ENCODE measurements around the gene GABARAP.

The GABARAP gene

GRCh38 chr17:7241090-7241733 lies 1.0 kb downstream of the GABARAP start:
- DNase-seq = no peak

GRCh38 chr17:7240375-7240774 lies 1.9 kb downstream of the GABARAP start:
- peak in 1 of 58 donors; percentile 43 for DNase-seq

GRCh38 chr17:7239091-7240027 lies 2.9 kb downstream of the GABARAP start, which contains the start of gene PHF23:
PHF23 (minus strand) TSS chr17:7239457; CDS start chr17:7239279, 178 bp downstream.
- DNase-seq = peak; percentile 91 to 100 (median 99)

GRCh38 chr17:7238420-7239090 lies 3.7 kb downstream of the GABARAP start:
- peak in 1 of 58 donors; percentile 35 for DNase-seq

DNA sequence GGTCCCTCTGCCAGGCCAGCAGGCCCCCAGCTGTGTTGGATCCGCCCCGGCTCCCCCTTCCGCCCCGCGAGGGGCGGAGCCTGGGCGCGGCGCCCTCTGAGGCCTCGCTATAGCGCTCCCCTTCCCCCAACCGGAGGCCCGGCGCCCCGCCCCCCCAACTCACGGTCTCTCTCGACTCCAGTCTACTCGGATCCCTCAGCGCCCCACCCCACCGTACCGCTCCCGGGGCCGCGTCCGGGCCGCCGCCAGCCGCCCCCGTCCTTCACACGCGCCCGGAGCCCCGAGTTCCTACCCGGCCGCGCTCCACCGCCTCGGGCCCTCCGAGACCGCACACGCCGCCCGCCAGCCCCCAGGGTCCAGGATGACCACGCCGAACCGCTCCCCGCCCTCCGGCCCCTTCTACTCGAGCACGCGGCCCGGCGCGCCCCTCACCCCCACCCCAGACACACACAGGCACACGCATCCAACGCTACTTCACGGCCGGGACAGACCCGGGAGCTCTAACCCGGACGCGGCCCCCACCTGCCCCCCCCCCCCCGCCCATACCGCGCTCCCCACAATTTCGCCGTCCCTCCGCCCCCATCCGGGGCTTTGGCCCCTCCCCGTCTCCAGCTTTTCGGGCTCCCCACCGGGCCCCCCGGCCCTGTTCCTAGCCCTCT lies 4.4 kb downstream of the GABARAP start:
- peak in 44 of 58 donors; percentile 29 to 81 (median 51) for DNase-seq

- DNase-seq = no peak
These were observed 4.9 kb downstream of the GABARAP start for GRCh38 chr17:7237266-7237760.

GRCh38 chr17:7236808-7237207 lies 5.4 kb downstream of the GABARAP start:
- no peak for DNase-seq

DNA sequence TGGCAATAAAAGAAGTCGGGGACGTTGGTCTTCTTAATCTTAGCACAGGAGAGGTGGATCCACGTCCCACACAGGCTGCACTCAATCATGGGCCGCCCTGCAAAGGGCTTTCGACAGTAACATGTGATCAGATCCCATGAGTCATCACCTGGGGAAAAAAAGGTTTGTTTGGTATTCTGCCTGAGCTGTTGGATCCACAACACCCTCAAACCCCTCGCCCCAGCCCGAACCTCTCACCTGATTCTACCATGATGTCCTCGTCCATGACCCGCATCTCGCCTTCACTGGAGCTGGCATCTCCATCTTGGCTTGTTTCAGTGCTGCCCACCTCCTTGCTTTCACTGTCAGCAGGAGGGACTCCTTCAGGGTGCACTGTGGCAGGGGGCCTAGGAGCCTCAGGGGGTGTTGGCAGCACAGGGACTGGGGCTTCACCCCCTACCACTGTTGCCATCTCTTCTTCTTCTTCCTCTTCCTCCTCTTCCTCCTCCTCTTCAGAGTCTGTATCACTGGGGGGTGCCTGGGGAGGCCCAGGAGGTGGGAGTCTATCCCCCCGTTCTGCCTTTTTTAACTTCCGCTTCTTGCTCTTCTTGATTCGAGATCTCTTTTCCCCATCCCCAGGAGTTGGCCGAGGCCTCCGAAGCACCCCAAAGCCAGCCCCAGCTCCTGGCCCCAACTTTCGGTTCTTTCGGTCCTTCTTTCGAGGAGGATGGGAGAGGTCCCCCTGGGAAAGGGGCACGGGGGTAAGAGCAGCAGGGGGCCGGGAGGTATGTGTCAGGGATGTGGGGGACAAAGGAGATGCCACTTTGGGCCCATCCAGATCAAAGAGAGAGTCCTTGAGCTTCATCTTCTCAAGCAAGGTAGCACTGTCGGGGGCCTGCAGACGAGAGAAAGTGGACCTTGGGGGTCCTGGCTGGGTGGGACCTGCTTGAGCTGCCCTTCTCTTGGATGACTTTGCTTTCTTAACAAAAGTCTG lies 6.3 kb downstream of the GABARAP start:
- DNase-seq = no peak

DNA sequence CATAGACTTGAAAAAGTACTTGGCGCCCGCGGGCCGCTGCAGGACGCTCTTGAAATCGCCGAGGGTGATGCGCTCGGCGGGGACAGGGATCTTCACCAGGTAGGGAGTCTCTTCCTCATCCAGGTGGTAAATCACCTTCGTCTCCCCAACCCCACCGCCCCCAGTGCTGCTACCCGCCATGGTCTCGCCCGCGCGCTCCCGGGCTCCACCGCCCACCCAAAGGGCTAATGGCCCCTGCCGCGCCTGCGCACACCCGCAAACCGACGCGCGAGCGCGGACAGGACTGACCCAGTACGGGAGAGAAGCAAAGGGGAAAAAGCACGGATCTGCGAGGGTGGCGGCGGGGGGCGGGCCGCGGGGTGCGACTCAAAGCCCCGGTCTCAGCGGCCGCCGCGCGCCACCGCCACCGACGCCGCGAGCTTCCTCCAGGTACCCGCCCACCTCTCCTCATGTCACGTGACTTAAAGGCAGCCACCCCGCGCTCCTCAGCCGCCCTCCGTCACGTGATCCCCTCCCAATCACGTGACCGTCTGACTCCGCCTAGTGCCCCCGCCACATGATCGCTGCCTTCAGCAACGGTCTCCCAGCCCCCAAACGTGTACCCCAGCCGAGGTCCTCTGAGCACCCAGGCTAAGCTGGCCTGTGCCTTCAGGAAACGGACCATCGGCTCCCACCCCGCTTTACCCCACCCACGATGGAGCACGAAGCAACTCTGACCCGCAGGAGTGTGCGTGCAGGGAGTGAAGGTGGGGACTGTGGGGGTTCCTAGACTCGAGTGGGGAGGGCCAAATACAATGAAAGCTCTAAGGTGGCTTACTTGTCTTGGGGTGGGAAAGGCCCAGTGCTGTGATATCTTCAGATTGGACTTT lies 7.9 kb downstream of the GABARAP start, which contains the start of gene DVL2:
Gene DVL2, minus strand, starts transcription at position 435 of the 869 bp plus-strand sequence. Its CDS starts 255 bp downstream, at position 180.
- peak; percentile 58 to 97 (median 94) for DNase-seq

DNA sequence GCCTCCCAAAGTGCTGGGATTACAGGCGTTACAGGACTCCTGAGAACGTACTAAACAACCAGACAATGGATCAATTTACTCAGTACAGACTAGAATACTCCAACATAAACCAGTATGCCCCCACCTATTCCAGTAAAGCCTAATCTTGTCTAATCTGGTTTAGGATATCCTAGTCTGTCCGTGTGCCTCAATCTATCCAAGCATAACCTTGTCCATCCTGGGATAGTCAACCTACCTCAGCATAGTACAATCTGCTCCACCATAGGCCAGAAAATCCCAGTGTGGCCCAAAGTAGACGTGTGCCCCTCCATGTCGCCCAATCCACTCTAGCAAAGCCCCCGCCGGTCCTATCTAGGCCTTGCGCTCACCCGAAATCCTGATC lies 8.6 kb downstream of the GABARAP start:
- DNase-seq = no peak

GRCh38 chr17:7232114-7232513 lies 10.1 kb downstream of the GABARAP start:
- no peak for DNase-seq

- no peak for DNase-seq
These were observed 12.7 kb downstream of the GABARAP start for GRCh38 chr17:7229504-7229903.

DNA sequence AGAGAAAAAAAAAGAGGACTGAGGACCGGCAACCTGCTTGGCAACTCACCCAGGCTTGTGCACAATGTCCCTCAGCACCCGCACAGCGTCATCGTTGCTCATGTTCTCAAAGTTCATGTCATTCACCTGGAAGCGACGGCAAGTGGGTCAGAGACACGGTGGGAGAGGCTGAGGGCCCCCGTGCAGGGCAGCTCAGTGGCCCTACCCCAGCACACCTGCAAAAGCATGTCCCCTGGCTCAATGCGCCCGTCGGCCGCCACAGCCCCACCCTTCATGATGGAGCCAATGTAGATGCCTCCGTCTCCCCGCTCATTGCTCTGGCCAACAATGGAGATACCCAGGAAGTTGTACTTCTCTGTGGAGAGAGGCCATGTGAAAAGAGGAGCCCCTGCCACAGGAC lies 13.3 kb downstream of the GABARAP start:
- no peak for DNase-seq

DNA sequence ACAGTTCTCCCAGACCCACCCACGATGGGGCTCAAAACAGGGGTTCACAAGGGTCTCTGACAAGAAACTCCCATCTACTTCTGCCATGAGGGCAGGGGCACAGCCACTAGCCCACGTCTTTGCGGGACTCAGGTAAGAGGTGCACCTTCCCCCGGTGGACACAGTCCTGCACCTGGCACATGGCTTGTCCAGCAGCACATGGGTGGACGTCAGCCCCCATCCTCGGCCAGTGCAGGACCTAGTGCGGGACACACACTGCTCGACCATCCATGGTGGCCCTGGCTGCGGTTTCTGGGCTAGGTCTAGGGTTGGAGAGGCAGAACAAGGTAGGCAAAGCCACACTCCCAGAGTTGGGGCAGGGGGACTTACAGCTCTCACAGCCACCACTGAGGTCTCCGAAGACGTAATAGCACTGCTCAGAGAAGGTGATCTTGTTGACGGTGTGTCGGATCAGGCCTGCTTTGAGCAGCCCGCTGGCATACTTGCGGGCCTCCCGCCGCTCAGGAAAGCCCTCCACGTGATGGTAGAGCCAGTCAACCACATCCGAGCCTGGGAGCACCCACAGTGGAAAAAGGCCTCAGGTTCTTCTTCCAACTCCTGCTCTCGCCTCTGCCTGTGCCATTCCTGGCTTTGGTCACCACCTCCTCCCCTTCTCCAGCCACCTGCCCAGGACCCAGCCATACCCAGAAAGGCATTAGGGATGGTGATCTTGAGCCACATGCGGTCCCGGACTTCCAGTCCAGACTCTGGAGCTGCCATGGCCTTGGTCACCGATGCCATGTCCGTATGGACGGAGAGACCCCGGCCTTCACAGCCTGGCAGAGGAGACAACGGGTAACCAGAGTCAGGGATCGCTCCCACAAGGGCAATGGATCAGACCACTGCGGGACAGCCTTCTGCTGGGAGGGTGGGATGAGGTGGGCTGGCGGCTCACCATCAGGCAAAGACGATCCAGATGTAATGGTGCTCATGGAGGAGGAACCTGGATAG lies 15.2 kb downstream of the GABARAP start:
- no peak for DNase-seq

GRCh38 chr17:7225711-7226331 lies 16.4 kb downstream of the GABARAP start:
- no peak for DNase-seq

DNA sequence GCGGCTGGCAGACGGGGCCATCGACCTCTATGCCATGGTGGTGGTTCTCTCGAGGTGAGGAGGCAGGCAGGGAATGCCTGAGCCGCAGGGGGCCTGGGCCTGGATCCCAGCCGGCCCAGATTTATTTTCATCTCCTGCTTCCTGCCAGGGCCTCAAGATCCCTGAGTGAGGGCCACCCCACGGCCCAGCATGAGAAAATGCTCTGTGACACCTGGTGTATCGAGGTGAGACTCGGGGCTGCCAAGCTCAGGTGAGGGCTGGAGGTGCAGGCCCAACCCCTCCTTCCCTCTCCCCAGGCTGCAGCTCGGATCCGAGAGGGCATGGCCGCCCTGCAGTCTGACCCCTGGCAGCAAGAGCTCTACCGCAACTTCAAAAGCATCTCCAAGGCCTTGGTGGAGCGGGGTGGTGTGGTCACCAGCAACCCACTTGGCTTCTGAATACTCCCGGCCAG lies 17.6 kb downstream of the GABARAP start:
- DNase-seq = no peak

DNA sequence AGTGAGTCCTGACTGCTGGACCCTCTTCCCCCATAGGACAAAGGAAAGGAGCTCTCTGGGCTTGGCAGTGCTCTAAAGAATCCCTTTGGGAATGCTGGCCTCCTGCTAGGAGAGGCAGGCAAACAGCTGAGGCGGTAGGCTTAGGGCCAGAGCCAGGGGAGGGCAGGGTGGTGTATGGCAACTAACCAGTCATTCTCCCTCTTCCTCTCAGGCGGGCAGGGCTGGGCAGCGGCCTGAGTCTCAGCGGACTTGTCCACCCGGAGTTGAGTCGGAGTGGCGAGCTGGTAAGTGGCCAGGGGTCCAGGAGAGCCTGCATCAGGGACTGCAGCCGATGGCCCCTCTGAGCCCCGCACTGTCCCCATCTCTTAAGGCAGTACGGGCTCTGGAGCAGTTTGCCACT lies 18.1 kb downstream of the GABARAP start:
- DNase-seq = peak in 1 of 58 donors; percentile 24

All from anterior cingulate cortex (tissue), 58 donors.